ENCODE results near the gene PIGU.
"Not testable (repeated sequence)": the region's sequence is repeated elsewhere in the genome, so short reads cannot be mapped to it uniquely, and the experiment has no call there.

PIGU gene

GRCh38 chr20:34531608-34532265, 145.2 kb downstream of the PIGU start:
- DNase-seq = no peak

GRCh38 chr20:34530342-34530741, 146.6 kb downstream of the PIGU start:
- DNase-seq = no peak

GRCh38 chr20:34529742-34530141, 147.2 kb downstream of the PIGU start:
- DNase-seq = no peak

- no peak for DNase-seq
These were observed 148.0 kb downstream of the PIGU start for GRCh38 chr20:34528921-34529297.

- no peak for DNase-seq
These were observed 149.9 kb downstream of the PIGU start for GRCh38 chr20:34527016-34527415.

- peak; percentile 43 for DNase-seq
These were observed 150.4 kb downstream of the PIGU start for GRCh38 chr20:34526466-34526865.

- DNase-seq = peak; percentile 100
These were observed 151.0 kb downstream of the PIGU start for GRCh38 chr20:34525709-34526416.

- DNase-seq = no peak
These were observed 151.6 kb downstream of the PIGU start for GRCh38 chr20:34525342-34525708.

- no peak for DNase-seq
These were observed 152.5 kb downstream of the PIGU start for GRCh38 chr20:34524426-34524825.

- peak; percentile 69 for DNase-seq
These were observed 153.7 kb downstream of the PIGU start for GRCh38 chr20:34522969-34523871.

GRCh38 chr20:34519841-34520240, 157.1 kb downstream of the PIGU start:
- not testable (repeated sequence) for DNase-seq

- not testable (repeated sequence) for DNase-seq
These were observed 158.0 kb downstream of the PIGU start for GRCh38 chr20:34518863-34519262.

GRCh38 chr20:34517114-34517505, 159.8 kb downstream of the PIGU start:
- no peak for DNase-seq

GRCh38 chr20:34516247-34517113, 160.4 kb downstream of the PIGU start, which contains the start of gene DYNLRB1:
DYNLRB1 (plus strand) TSS chr20:34516422; CDS start chr20:34516459, 37 bp downstream.
- peak; percentile 96 for DNase-seq

GRCh38 chr20:34515484-34516246, 161.2 kb downstream of the PIGU start:
- DNase-seq = peak; percentile 61

- no peak for DNase-seq
These were observed 161.9 kb downstream of the PIGU start for GRCh38 chr20:34514897-34515483.

GRCh38 chr20:34514034-34514433, 162.9 kb downstream of the PIGU start:
- not testable (repeated sequence) for DNase-seq

GRCh38 chr20:34512955-34513419, 163.9 kb downstream of the PIGU start:
- DNase-seq = no peak

- no peak for DNase-seq
These were observed 164.5 kb downstream of the PIGU start for GRCh38 chr20:34512266-34512954.

- DNase-seq = no peak
These were observed 165.0 kb downstream of the PIGU start for GRCh38 chr20:34511891-34512265.

GRCh38 chr20:34510575-34510974, 166.3 kb downstream of the PIGU start:
- DNase-seq = no peak
